Measurements from ENCODE around the gene LOXL3.

GRCh38 chr2:74567881-74568280 is 14.1 kb upstream of the LOXL3 start:
- no peak for TF ChIP-seq CTCF (IDR thresholded peaks at IDR 0.05)
- no peak for TF ChIP-seq POLR2A (IDR thresholded peaks at IDR 0.05)
- TF ChIP-seq EP300 (IDR thresholded peaks at IDR 0.05): no peak
